Testis (tissue), 2 donors: Measurements from ENCODE around the gene SPON1.
"Not testable (repeated sequence)": the region's sequence is repeated elsewhere in the genome, so short reads cannot be mapped to it uniquely, and the experiment has no call there.

ENCODE experiments used
- CTCF ChIP-seq, 3 experiments: fragments of 450-650 bp in 2 of 3; fragments of 200-600 bp in 1 of 3; sonication (generic) in 1 of 3; IDR thresholded peaks; one replicate each; pipeline ENCODE4 v1.5.1; 2016 to 2019; ENCODE audit warnings: antibody characterized with exemption in 3 of 3, mild to moderate bottlenecking in 2 of 3, moderate library complexity in 1 of 3
- POLR2A ChIP-seq: fragments of 450-650 bp; IDR thresholded peaks from one replicate; pipeline ENCODE4 v1.6.1; 2017; ENCODE audit warnings: antibody characterized with exemption, mild to moderate bottlenecking, moderate library complexity

DNA sequence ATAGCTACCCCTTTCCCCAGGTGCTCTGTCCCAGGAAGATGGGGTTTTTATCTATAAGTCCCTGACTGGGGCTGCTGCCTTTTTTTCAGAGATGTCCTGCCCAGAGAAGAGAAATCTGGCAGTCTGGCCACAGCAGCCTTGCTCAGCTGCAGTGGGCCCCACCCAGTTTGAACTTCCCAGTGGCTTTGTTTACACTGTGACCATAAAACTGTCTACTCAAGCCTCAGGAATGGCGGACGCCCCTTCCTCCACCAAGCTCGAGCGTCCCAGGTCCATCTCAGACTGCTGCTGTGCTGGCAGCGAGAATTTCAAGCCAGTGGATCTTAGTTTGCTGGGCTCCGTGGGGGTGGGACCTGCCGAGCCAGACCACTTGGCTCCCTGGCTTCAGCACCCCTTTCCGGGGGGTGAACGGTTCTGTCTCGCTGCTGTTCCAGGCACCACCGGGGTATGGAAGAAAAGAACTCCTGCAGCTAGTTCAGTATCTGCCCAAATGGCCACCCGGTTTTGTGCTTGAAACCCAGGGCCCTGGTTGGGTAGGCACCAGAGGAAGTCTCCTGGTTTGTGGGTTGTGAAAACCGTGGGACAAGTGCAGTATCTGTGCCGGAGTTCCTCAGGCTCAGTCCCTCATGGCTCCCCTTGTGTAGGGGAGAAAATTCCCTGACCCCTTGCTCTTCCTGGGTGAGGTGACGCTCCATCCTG lies 29.8 kb downstream of the SPON1 start:
- not testable (repeated sequence) for TF ChIP-seq POLR2A; CTCF (IDR thresholded peaks at IDR 0.05)
